ENCODE data around the gene ADGRA1.

DNA sequence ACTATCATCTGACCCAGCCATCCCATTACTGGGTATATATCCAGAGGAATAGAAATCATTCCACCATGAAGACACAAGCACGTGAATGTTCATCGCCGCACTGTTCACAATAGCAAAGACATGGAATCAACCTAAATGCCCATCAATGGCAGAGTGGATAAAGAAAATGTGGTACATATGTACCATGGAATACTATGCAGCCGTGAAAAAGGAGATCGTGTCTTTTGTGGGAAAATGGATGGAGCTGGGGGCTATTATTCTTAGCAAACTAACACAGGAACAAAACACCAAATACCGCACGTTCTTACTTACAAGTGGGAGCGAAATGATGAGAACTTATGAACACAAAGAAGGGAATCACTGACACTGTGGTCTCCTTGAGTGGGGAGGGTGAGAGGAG lies 62.5 kb downstream of the ADGRA1 start:
- TF ChIP-seq YY1 (IDR thresholded peaks at IDR 0.05; ENCODE audit: low read depth, low read length), result no peak
- TF ChIP-seq FOXM1 (IDR thresholded peaks at IDR 0.05; ENCODE audit: low read depth, low read length), result no peak
- no peak for TF ChIP-seq POLR2AphosphoS5 (IDR thresholded peaks at IDR 0.05; ENCODE audit: low read length)
- TF ChIP-seq, protein P1, sequence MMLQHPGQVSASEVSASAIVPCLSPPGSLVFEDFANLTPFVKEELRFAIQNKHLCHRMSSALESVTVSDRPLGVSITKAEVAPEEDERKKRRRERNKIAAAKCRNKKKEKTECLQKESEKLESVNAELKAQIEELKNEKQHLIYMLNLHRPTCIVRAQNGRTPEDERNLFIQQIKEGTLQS (IDR thresholded peaks at IDR 0.05; ENCODE audit: borderline replicate concordance, extremely low read depth, low read depth, low read length), result no peak
- TF ChIP-seq, protein P2, sequence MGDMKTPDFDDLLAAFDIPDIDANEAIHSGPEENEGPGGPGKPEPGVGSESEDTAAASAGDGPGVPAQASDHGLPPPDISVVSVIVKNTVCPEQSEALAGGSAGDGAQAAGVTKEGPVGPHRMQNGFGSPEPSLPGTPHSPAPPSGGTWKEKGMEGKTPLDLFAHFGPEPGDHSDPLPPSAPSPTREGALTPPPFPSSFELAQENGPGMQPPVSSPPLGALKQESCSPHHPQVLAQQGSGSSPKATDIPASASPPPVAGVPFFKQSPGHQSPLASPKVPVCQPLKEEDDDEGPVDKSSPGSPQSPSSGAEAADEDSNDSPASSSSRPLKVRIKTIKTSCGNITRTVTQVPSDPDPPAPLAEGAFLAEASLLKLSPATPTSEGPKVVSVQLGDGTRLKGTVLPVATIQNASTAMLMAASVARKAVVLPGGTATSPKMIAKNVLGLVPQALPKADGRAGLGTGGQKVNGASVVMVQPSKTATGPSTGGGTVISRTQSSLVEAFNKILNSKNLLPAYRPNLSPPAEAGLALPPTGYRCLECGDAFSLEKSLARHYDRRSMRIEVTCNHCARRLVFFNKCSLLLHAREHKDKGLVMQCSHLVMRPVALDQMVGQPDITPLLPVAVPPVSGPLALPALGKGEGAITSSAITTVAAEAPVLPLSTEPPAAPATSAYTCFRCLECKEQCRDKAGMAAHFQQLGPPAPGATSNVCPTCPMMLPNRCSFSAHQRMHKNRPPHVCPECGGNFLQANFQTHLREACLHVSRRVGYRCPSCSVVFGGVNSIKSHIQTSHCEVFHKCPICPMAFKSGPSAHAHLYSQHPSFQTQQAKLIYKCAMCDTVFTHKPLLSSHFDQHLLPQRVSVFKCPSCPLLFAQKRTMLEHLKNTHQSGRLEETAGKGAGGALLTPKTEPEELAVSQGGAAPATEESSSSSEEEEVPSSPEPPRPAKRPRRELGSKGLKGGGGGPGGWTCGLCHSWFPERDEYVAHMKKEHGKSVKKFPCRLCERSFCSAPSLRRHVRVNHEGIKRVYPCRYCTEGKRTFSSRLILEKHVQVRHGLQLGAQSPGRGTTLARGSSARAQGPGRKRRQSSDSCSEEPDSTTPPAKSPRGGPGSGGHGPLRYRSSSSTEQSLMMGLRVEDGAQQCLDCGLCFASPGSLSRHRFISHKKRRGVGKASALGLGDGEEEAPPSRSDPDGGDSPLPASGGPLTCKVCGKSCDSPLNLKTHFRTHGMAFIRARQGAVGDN (IDR thresholded peaks at IDR 0.05), result no peak
- TF ChIP-seq JUNB (IDR thresholded peaks at IDR 0.05), result no peak
- TF ChIP-seq, protein P3, sequence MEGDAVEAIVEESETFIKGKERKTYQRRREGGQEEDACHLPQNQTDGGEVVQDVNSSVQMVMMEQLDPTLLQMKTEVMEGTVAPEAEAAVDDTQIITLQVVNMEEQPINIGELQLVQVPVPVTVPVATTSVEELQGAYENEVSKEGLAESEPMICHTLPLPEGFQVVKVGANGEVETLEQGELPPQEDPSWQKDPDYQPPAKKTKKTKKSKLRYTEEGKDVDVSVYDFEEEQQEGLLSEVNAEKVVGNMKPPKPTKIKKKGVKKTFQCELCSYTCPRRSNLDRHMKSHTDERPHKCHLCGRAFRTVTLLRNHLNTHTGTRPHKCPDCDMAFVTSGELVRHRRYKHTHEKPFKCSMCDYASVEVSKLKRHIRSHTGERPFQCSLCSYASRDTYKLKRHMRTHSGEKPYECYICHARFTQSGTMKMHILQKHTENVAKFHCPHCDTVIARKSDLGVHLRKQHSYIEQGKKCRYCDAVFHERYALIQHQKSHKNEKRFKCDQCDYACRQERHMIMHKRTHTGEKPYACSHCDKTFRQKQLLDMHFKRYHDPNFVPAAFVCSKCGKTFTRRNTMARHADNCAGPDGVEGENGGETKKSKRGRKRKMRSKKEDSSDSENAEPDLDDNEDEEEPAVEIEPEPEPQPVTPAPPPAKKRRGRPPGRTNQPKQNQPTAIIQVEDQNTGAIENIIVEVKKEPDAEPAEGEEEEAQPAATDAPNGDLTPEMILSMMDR (IDR thresholded peaks at IDR 0.05 in 2 of 3, conservative IDR thresholded peaks at IDR 0.05 in 1 of 3; ENCODE audit: control insufficient read depth in 2 of 3, extremely low read depth in 1 of 3, insufficient read depth in 1 of 3, low read depth in 3 of 3, low read length in 3 of 3), result no peak
